Dedifferentiated amniotic fluid mesenchymal stem cell (primary cell): ENCODE data around the gene SLC6A1.

Experiments used
- DNase-seq: peaks from one replicate; pipeline ENCODE4 v3.0.0-alpha.2; 2016; ENCODE audit errors: extremely low spot score

Gene SLC6A1

DNA sequence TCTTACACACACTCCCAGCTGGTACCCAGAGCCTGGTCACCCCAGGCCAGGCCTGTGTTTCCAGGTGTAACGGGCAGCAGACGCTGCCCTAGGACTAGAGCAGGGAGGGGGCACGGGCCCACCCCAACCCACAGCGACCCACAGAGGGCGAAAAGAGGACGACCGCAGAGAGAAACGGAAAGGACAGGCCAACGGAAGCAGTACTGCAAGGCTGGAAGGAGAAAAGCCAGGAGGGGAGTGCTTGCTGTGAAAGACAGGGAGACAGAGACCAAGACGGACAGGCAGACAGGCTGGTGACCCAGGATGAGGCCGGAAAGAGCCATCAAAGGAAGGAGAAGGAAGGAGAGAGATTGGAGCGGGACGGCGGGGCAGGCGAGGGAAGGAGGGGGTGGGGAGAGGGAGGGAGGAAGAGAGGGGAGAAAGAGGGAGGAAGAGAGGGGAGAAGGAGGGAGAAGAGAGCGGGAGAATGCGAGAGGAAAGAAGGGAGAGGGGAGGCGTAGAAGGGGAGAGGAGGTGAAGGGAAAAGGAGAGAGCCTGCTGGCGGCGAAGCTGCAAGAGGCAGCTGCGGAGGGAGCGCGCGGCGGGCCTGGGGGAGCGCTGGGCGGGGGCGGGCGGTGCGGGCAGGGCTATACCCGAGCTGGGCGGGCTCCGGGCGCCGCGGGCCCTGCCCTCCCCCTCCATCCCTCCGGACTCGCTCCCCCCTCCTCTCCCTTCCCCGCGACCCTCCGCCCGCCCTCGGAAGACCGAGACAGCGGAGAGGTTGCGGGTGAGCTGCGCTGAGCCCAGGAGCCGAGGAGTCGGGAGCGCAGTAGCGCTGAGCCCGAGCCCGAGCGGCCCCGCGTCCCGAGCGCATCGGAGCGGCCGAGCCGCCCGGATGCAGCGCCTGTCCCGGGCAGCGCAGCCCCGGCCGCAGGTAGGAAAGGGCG lies at the start of gene SLC6A1:
SLC6A1 (plus strand) TSS at position 732 of the 926 bp plus-strand sequence. CDS start 24,464 bp downstream, outside the sequence.
- DNase-seq: no peak

DNA sequence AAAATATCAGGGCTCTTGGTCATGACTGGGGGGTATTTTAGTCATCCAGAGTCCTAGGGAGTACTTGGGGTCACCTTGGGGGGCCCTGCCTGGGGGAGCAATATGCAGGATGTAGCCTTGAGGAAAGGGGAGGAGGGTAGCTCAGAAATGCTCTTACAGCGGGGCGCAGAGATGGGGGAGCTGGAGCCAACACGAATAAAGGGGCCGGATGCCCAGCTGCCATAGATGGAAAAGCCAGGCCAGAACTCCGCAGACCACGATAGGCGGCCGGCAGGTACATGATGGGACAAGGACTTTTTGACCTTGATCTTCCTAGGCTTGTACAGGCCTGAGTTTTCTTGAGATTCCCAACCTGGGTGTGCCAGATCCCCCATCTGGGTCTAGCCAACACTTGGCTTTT lies 47.7 kb upstream of the SLC6A1 start:
- DNase-seq: no peak

DNA sequence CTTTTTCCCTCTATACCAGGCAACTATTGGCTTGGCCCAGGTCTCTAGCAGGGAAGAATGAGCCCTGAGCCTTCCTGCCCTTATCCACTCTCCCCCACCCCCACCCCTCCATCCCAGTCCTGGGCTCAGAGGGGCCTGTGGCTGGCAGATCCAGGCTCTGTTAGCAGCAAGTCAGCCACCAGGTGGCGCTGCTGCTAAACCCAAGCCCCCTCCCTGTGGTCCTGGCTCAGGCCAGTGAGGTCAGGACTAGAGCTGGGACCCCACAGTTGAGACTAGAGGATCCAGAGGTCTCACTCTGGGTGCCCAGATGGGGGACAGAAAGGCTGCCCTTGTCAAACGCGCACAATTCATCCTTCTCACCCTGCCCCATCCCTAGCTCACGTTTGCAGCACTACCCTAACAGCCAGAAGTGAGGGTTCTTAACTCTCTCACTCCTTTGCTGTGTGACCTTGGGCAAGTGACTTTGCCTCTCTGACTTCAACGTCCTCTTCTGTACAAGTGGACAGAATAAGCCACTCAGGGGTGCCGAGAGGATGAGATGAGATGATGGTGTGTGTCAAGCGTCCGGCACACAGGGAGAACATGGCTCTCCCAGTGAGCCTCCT lies 46.8 kb upstream of the SLC6A1 start:
- peak; percentile 20 for DNase-seq

DNA sequence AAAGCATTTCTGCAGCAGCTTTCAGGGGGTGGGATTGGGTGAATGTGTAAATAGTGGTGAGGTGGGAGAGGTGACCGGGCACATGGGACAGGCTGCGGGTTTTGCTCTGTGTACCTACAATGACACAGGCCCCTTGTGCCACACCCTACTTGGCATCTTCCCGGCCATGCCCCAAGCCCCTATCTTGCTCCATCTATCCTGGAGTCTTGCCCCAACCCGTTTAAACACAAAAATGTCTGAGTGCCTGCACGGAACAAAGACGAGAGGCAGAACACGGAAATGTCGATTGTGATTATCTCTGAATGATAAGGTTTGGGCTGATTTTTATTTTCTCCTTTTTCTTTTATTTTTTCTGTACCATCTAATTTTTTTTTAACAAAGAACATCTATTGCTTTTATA lies 46.0 kb upstream of the SLC6A1 start:
- DNase-seq: no peak

GRCh38 chr3:10948326-10948725 lies 44.2 kb upstream of the SLC6A1 start:
- DNase-seq: no peak

DNA sequence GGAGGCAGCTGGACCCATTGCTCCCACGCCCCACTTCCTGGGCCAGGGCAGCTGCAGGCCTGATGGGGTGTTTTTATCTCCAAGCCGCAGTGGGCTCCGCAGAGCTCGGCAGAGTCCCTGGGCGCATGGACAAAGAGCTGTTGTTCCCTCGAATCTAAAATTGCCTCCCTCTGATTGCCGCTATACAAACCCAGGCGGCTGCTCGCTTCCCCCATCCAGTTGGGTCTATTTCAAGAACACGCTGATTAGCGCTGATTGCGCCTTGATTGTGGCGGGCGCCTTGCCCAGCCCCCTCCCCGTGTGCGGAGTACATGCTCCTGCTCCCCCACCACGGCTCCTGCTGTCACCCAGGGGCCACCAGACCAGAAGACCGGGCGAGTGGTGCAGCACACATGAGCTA lies 43.4 kb upstream of the SLC6A1 start:
- DNase-seq: no peak

DNA sequence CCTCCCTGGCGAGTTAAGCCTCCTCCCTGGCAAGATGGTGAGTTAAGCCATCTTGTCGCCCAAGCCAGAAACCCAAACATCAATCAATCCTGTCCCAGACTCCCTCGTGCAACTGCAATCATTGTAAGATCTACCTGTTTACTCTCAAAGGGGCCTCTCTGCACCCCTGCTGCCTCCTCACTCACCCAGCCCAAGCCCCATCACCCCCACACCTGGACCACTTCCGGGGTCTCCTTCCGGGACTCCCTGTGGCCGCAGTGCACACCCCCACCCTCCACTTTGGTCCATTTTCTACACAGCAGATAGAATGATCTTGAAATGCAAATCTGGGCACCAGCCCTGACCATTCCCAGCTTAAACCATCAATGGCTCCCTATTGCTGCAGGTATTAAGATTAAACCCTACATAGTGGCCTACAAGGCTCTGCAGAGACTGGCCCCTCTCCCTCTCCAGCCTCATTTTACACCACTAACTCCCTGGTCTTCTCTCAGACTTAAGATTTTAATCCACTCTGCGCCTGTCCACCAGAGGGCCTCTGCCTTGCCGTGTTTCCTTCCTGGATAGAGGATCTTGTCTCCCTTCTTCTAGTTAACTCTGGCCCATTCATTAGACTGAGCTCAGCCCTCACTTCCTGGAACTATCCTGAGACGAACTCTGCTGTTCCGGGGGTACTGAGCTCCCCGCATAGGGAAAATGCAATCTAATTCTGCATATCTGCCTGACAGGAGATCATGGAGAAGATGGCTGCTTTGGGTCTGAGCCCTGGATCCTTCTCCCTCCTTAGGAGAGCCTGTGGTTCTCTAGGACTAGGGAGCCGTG lies 41.9 kb upstream of the SLC6A1 start:
- peak; percentile 29 for DNase-seq

DNA sequence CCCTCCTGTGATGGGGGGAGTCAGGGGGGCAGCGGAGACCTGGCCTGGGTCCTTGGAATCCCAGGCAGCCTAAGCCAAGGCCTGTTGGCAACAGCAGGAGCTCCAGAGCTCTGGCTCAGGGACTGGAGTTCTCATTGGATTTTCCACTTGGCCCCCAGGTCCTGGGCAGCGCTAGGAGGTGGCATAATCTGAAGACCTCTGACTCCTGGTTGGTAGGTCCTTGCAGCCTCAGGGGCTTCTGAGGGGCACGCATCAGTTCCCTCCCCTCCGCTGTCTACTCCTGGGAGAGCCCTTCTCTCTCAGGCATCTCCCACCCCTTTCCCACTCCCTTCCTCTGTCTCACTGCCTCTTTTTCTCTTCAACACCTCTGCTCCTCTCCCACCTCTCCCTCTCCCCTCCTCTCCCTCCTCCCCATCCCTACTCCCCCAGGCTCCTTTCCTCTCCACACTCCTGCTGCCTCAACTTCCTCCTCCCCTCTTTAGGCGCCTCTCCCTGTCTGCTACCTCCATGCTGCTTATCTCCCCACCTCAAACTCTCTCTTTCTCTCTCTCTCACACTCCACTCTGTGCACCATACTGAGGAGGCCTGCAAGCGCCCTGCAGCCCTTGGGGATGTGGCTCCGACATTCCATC lies 41.1 kb upstream of the SLC6A1 start:
- DNase-seq: no peak

- no peak for DNase-seq
Observed at GRCh38 chr3:10952525-10952924, 40.0 kb upstream of the SLC6A1 start.

GRCh38 chr3:10954740-10955139 lies 37.8 kb upstream of the SLC6A1 start:
- no peak for DNase-seq

DNA sequence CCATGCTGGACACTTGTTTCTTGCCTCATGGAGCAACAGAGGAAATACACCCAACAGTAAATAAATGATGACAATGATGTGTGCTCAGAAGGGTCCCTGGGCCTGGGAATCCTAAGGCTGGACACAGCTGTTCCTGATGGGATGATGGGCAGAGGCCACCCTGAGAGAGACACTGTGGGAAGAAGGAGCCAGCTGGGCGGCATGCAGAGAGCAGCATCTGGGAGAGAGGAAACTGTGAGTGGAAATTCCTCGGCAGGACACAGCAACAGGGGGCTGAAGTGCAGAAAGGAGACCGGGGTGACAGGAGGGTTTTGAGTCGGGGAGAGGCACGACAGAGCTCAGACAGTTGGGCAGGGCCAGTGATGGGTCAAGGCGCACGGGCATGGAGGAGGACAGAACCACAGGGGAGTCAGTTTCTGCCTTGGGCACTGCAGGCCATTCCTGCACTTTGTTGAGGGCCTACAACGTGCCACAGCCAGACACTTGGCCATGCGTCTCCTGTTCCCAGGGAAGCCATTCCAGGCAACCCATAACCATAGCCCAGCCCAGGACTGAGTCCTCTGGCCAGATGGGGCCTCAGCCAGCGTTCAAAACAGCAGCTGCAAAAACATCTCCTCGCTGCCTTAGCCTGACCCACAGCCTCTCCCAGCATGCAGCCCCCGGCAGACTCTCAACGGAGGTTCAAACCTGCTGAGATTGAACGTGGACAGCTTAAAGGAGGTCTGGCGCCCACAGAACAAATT lies 36.7 kb upstream of the SLC6A1 start:
- no peak for DNase-seq

- DNase-seq: no peak
Observed at GRCh38 chr3:10956531-10956930, 36.0 kb upstream of the SLC6A1 start.

GRCh38 chr3:10956986-10957385 lies 35.6 kb upstream of the SLC6A1 start:
- DNase-seq: no peak

DNA sequence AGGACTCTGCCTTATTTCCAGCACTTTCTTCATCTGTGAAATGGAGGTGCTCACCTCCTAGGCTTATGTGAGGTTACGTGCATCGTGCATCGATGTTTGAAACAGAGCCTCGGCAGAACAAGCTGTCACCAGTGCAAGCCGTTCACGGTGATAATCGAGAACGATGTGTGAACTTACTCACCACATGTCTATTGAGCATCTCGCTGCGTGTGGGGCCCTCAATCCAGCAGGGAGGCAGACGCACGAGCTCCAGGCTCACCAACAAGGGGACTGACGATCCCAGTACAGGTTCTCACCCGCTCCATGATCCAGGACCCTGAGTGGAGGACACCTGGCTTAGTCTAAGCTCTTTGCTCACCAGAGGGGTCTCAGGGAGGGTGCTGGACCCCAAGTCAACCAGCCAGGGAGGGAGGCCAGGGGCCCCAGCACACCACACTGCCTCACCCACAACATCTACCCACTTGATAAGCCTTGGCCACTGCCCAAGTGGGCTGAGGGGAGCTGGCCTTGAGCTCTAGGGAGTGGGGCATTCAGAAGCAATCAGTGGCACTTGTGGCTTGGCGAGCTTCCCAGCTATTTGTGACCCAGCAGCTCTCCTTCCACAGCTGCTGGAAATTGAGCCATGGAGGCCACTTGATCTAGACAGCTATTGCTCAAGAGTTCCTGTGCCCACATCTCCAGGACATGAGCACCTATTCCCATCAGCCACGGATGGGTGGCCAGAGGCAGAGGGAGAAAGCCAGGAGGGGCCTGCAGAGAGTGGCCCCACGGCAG lies 34.4 kb upstream of the SLC6A1 start:
- DNase-seq: no peak

DNA sequence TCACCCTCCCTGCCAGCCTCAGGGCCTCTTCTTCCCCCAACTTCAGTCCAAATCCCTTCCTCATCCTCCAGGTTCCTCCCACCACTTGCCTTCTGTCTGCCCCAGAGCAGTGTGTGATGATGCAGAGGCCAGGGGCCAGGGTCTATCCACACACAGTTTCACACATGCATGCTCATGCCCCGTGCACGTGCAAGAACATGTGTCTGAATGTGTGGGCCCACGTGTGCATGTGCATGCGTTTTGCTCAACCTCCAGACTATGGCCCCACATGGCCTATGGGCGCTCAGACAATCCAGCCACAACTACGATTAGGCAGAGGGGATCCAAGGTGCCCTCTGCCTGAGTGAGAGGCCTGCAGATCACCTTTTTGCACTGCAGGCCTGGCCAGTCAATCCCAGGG lies 32.3 kb upstream of the SLC6A1 start:
- DNase-seq: no peak

GRCh38 chr3:10961921-10962320 lies 30.6 kb upstream of the SLC6A1 start:
- DNase-seq: no peak

DNA sequence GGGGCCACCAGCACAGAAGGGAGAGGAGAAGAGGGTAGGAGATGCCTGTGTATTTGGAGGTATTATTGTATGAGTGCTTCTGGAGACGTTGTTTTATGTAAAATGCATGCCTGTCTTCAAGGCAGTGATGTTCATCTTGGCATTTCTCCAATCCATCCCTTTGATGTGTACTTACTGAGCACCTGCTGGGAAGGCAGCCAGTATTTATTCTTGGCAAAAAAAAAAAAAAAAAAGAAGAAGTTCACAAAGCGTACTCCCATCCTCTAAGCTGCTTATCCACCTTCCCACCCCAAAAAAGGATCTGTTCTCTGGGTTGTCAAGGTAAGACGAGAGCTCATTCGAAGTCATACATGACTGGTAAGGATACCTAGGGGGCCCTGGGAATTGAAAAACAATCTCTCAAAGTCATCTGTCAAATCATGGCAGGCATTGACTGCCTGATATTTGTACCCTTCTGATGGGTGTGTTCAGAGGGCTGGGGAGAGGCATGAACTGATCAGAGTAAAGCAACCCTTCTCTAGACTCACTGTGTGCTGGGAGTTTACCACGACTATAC lies 30.0 kb upstream of the SLC6A1 start:
- DNase-seq: no peak

DNA sequence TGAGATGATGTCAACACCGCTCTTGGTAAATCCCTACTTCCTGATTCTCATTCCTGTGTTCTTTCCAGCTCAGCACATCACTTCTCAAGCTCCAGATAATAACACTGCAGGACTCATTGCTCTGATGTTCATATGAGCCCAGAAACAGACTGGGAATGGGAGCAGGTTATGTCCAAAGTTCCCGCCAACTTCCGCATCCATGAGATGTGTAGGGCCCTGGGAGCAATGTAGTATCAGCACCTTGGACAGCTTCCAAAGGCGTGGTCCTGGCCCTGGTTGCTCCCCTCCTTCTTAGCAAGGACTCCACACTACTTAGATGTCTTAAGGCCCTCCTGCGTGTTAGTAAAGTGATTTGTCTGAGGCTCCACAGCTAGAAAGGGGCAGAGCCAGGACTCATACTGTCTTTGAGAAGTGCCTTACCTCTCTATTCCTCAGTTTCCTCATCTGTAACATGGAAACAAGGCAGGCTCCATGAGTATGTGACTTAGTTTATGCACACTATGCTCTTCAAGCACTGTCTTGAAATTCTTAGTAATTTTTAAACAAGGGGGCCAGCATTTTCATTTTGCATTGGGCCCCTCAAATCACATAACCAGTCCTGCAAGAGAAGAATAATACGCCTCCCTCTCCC lies 27.9 kb upstream of the SLC6A1 start:
- DNase-seq: no peak

DNA sequence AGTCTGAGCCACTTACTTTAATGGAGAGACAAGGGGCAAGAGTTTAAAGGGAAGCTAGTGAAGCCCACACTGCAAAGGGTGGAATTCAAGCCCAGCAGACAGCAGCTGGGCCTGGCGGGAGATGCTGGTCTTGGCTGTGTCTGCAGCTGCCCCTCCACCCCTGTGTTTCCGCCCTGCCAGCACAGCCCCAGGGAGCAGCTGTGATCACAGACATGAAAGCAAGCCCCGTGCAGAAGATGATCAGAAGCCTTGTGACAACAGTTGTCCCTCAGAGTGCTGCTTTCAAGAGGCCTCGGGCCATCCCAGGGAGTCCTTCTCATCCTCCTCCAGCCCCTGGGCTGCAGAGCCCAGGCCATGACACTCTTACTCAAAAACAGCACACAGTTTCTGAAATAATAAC lies 24.1 kb upstream of the SLC6A1 start:
- no peak for DNase-seq
